GM12878 (cell line): ENCODE measurements around the gene GPC5. TPM values are rescaled to one million over a fixed set of nuclear protein-coding genes. Genes with fewer than 3 reads are reported as not detected.

Experiments used
- ATAC-seq: fragments of 200-7000 bp; cut with Tn5 transposase; 3 replicates; pipeline ENCODE4 v1.9.1; 2020; ENCODE audit warnings: mild to moderate bottlenecking, moderate library complexity
- BruUV-seq: library from RNA; stranded (reverse); fragments of 400-500 nt; replicated peaks from 2 replicates; lab custom pipeline; 2021; lab: Mats Ljungman, UMichigan
- CTCF ChIA-PET: fragments of 300-600 bp; sonication (Branson Sonifier 250); formaldehyde crosslinking; extraction: SDS; loops from one replicate; lab custom pipeline; 2021; ENCODE audit warnings: inconsistent platforms; lab: Yijun Ruan, JAX
- POLR2A ChIA-PET: fragments of 350-600 bp; formaldehyde crosslinking; extraction: SDS; loops from one replicate; lab custom pipeline; 2021; ENCODE audit warnings: inconsistent platforms; lab: Charles Lee
- RAD21 ChIA-PET: fragments of 300-600 bp; sonication (Branson Sonifier 250); formaldehyde crosslinking; loops from one replicate; lab custom pipeline; 2023; ENCODE audit warnings: antibody characterized with exemption; ENCODE audit not compliant: unreplicated experiment; lab: Charles Lee
- SMC1A ChIA-PET: fragments of 300-600 bp; sonication (Branson Sonifier 250); formaldehyde crosslinking; loops from one replicate; lab custom pipeline; 2023; ENCODE audit not compliant: unreplicated experiment, uncharacterized antibody; lab: Charles Lee
- DNase-seq: peaks from one replicate; pipeline ENCODE4 v3.0.0-alpha.2; 2011; ENCODE audit warnings: low read depth, low spot score
- FAIRE-seq: peaks from 3 replicates; lab custom pipeline; 2011; peaks lifted over from hg19 to GRCh38; lab: Jason Lieb, UNC
- H2AFZ ChIP-seq: 2 replicates; pipeline ENCODE4 v1.6.0; 2011; ENCODE audit warnings: low read depth, low read length, control low read depth; ENCODE audit not compliant: control insufficient read depth
- H3K27ac ChIP-seq: 2 replicates; pipeline ENCODE4 v1.5.1; 2011; ENCODE audit warnings: control low read depth; ENCODE audit not compliant: control insufficient read depth, insufficient read depth
- H3K27me3 ChIP-seq, 2 experiments: replicated peaks in 1 of 2; 2 replicates each; pipeline versions ENCODE4 v1.6.0 to v1.6.1; 2011; ENCODE audit warnings: low read length in 1 of 2; ENCODE audit not compliant: control insufficient read depth in 2 of 2, insufficient read depth in 2 of 2
- H3K36me3 ChIP-seq, 2 experiments: 2 replicates each; pipeline ENCODE4 v1.5.1; 2011; ENCODE audit warnings: low read length in 1 of 2; ENCODE audit not compliant: control insufficient read depth in 2 of 2, insufficient read depth in 2 of 2
- H3K4me1 ChIP-seq: 2 replicates; pipeline ENCODE4 v1.6.1; 2011; ENCODE audit warnings: mild to moderate bottlenecking, low read length, moderate library complexity, mixed read lengths; ENCODE audit not compliant: control insufficient read depth, insufficient read depth
- H3K4me2 ChIP-seq: 2 replicates; pipeline ENCODE4 v1.6.0; 2011; ENCODE audit warnings: control low read depth; ENCODE audit not compliant: control insufficient read depth, insufficient read depth
- H3K4me3 ChIP-seq: fragments of 200-600 bp; sonication (generic); 2 replicates; pipeline ENCODE4 v1.5.1; 2016
- H3K79me2 ChIP-seq: 2 replicates; pipeline ENCODE4 v1.6.0; 2011; ENCODE audit warnings: low read length; ENCODE audit not compliant: control insufficient read depth, insufficient read depth
- H3K9ac ChIP-seq: 2 replicates; pipeline ENCODE4 v1.8.0; 2011; ENCODE audit warnings: low read length, control low read depth, mixed read lengths; ENCODE audit not compliant: control insufficient read depth, insufficient read depth
- H3K9me3 ChIP-seq: replicated peaks from 3 replicates; pipeline ENCODE4 v1.5.1; 2011; ENCODE audit warnings: mild to moderate bottlenecking, low read length; ENCODE audit not compliant: control insufficient read depth, insufficient read depth
- H4K20me1 ChIP-seq: 2 replicates; pipeline ENCODE4 v1.6.0; 2011; ENCODE audit not compliant: control insufficient read depth, insufficient read depth
- BMI1 ChIP-seq: fragments of 450-650 bp; IDR thresholded peaks from 2 replicates; pipeline ENCODE4 v1.6.1; 2016; ENCODE audit warnings: mild to moderate bottlenecking, moderate library complexity, borderline replicate concordance
- CEBPB ChIP-seq, 2 experiments: fragments of 150-350 bp in 1 of 2; IDR thresholded peaks; 2 replicates each; pipeline ENCODE4 v1.6.1; 2012 to 2014; ENCODE audit warnings: low read depth in 2 of 2, low read length in 2 of 2, borderline replicate concordance in 1 of 2, inconsistent platforms in 1 of 2
- CHD1 ChIP-seq: IDR thresholded peaks from 2 replicates; pipeline ENCODE4 v1.6.1; 2012; ENCODE audit warnings: low read depth, low read length, improper control_type of control experiment
- CHD2 ChIP-seq: IDR thresholded peaks from 2 replicates; pipeline ENCODE4 v1.6.1; 2011; ENCODE audit warnings: low read depth, low read length, improper control_type of control experiment, borderline replicate concordance
- DPF2 ChIP-seq: fragments of 450-650 bp; IDR thresholded peaks from 2 replicates; pipeline ENCODE4 v1.6.1; 2017; ENCODE audit warnings: mild to moderate bottlenecking
- GABPA ChIP-seq: IDR thresholded peaks from 2 replicates; pipeline ENCODE4 v1.6.1; 2014; ENCODE audit warnings: antibody characterized with exemption, low read depth, mild to moderate bottlenecking, inconsistent platforms
- JUND ChIP-seq: IDR thresholded peaks from 2 replicates; pipeline ENCODE4 v1.6.1; 2012; ENCODE audit warnings: low read depth, mild to moderate bottlenecking, low read length, improper control_type of control experiment, moderate library complexity
- KAT2A ChIP-seq: conservative IDR thresholded peaks from 2 replicates; pipeline ENCODE4 v1.6.1; 2011; ENCODE audit warnings: low read depth, low read length; ENCODE audit not compliant: control insufficient read depth
- MYC ChIP-seq: IDR thresholded peaks from 2 replicates; pipeline ENCODE4 v1.6.1; 2011; ENCODE audit warnings: mild to moderate bottlenecking, low read length, moderate library complexity, inconsistent platforms; ENCODE audit not compliant: insufficient read depth, insufficient replicate concordance, insufficient read length, severe bottlenecking
- NR2C1 ChIP-seq: fragments of 450-650 bp; IDR thresholded peaks from 2 replicates; pipeline ENCODE4 v1.6.1; 2017; ENCODE audit warnings: antibody characterized with exemption, mild to moderate bottlenecking, moderate library complexity
- PML ChIP-seq: IDR thresholded peaks from 2 replicates; pipeline ENCODE4 v1.6.1; 2012; ENCODE audit warnings: low read length, inconsistent platforms
- POLR2AphosphoS2 ChIP-seq: IDR thresholded peaks from 2 replicates; pipeline ENCODE4 v1.6.1; 2011; ENCODE audit warnings: low read depth, mild to moderate bottlenecking, low read length, improper control_type of control experiment, moderate library complexity
- RB1 ChIP-seq: fragments of 450-650 bp; formaldehyde crosslinking; IDR thresholded peaks from 2 replicates; pipeline ENCODE4 v1.6.1; 2017; ENCODE audit warnings: mild to moderate bottlenecking, borderline replicate concordance
- SREBF1 ChIP-seq: IDR thresholded peaks from 2 replicates; pipeline ENCODE4 v1.6.1; 2012; ENCODE audit warnings: mild to moderate bottlenecking, low read length
- TBL1XR1 ChIP-seq: IDR thresholded peaks from 2 replicates; pipeline ENCODE4 v1.6.1; 2012; ENCODE audit warnings: low read depth, low read length, improper control_type of control experiment
- ZNF24 ChIP-seq: fragments of 450-650 bp; IDR thresholded peaks from 2 replicates; pipeline ENCODE4 v1.6.1; 2017; ENCODE audit warnings: antibody characterized with exemption, mild to moderate bottlenecking
- in situ Hi-C: fragments of 300-500 bp; cut with MboI; formaldehyde crosslinking; loops from 9 replicates; pipeline ENCODE4 v1.14.3; 2018; ENCODE audit warnings: mixed read lengths
- intact Hi-C: fragments of 100-400 bp; cut with micrococcal nuclease; formaldehyde crosslinking; loops from one replicate; pipeline ENCODE4 v1.14.2; 2022; ENCODE audit not compliant: unreplicated experiment
- polyA plus RNA-seq, 11 experiments: library from polyadenylated mRNA; depleted of rRNA in 4 of 11; unstranded in 6 of 11; stranded (reverse) in 5 of 11; fragments of >200 nt; fragmentation: Nextera tagmentation in 4 of 11; fragmentation: Illumina TruSeq in 1 of 11; extraction: Ambion mirVana in 4 of 11; extraction: Trizol in 1 of 11; gene quantifications; 1 replicate in 1 of 11; 2 replicates in 10 of 11; pipeline versions ENCODE4 v1.2.1 to v1.2.3, GENCODE V29; 2011 to 2016; ENCODE audit warnings: inconsistent platforms in 2 of 11, missing spikeins in 2 of 11, low read depth in 1 of 11
- total RNA-seq, 4 experiments: library from RNA; depleted of rRNA in 3 of 4; stranded (reverse); fragments of >200 nt in 3 of 4; fragmentation: Illumina TruSeq in 1 of 4; extraction: Trizol in 1 of 4; gene quantifications; 2 replicates each; pipeline versions ENCODE4 v1.2.1 to v1.2.3, GENCODE V29; 2013 to 2021

The GPC5 gene
- total and polyA plus RNA-seq, 10 of the 15 experiments (the other 5 are each of a cell fraction or from before 2014, with no cell fraction given): 0.05 to 0.87 (median 0.44) TPM; not detected in 1

GRCh38 chr13:91868351-91868750, 469.9 kb downstream of the GPC5 start:
- Histone ChIP-seq H3K4me1 (no peaks in the 10 kb centered on the region), H3K79me2 (no peaks in the 10 kb centered on the region), H3K9ac (no peak overlapping the region), H3K27ac (no peak overlapping the region), H3K36me3 (no peaks in the 10 kb centered on the region), H4K20me1 (no peaks in the 10 kb centered on the region), H2AFZ (no peak overlapping the region), H3K4me2 (no peak overlapping the region), H3K27me3 (no peaks in the 10 kb centered on the region), H3K9me3 (no peaks in the 10 kb centered on the region), H3K4me3 (no peak overlapping the region)
- FAIRE-seq (no peak), ATAC-seq (no peak), DNase-seq (no peak)
- intact Hi-C loops (no loop called here), in situ Hi-C loops (no loop called here)
- BruUV-seq: no TSS peak
- ChIA-PET SMC1A (no interaction called here), POLR2A (no interaction called here), RAD21 (no interaction called here), CTCF (interaction anchor here (0.9 kb wide), 1 partner anchor 18 kb away, joined by 3 read pairs; no protein-coding TSS in a partner anchor)
- no peak for TF ChIP-seq CHD1
- TF ChIP-seq NR2C1: no peak
- no peak for TF ChIP-seq DPF2
- TF ChIP-seq KAT2A: no peak
- no peak for TF ChIP-seq ZNF24
- TF ChIP-seq CHD2: no peak
- no peak for TF ChIP-seq PML
- no peak for TF ChIP-seq CEBPB (IDR thresholded peaks at IDR 0.05; ENCODE audit: borderline replicate concordance in 1 of 2, low read depth in 2 of 2, low read length in 2 of 2)
- no peak for TF ChIP-seq BMI1
- no peak for TF ChIP-seq JUND
- no peak for TF ChIP-seq RB1
- TF ChIP-seq MYC: no peak
- TF ChIP-seq TBL1XR1: no peak
- no peak for TF ChIP-seq SREBF1
- TF ChIP-seq GABPA: no peak
- no peak for TF ChIP-seq POLR2AphosphoS2
